GM10266 (cell line): ENCODE measurements around the gene CXCL13.

ENCODE experiments used
- DNase-seq: peaks from one replicate; pipeline ENCODE4 v3.0.0; 2012; ENCODE audit errors: extremely low spot score
- TF ChIP-seq, protein P1 (sequence below): IDR thresholded peaks from 2 replicates; pipeline ENCODE4 v1.5.1; 2012; ENCODE audit warnings: mild to moderate bottlenecking, low read depth; ENCODE audit not compliant: control insufficient read depth, insufficient read depth; ENCODE audit errors: missing control alignments

CXCL13 gene

DNA sequence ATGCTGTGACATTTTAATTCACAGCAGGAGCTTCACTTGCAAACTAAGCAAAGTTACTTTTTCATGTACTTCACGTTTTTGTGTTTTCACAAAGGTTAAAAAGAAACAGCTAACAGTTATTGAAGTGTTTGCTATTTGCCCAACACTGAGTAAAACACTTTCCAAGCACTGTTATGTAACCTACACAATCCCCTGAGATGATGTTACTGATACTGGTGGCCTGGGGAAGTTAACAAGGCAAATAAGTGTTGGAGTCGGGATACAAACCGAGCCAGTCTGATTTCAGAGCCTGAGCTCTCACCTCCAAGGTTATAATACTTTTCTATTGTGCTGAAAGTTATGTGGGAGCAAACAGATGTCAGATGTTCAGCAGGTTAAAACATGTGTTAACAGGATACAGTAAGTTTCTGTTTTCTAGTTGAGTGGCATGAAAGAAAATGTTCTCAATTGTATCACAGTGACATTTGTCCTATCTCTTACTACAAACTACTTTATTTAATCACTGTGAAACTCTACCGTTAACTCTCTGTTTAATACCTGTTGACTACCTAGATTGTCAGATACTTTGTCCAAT is 3.9 kb upstream of the CXCL13 start:
- DNase-seq = no peak
- TF ChIP-seq, protein P1, sequence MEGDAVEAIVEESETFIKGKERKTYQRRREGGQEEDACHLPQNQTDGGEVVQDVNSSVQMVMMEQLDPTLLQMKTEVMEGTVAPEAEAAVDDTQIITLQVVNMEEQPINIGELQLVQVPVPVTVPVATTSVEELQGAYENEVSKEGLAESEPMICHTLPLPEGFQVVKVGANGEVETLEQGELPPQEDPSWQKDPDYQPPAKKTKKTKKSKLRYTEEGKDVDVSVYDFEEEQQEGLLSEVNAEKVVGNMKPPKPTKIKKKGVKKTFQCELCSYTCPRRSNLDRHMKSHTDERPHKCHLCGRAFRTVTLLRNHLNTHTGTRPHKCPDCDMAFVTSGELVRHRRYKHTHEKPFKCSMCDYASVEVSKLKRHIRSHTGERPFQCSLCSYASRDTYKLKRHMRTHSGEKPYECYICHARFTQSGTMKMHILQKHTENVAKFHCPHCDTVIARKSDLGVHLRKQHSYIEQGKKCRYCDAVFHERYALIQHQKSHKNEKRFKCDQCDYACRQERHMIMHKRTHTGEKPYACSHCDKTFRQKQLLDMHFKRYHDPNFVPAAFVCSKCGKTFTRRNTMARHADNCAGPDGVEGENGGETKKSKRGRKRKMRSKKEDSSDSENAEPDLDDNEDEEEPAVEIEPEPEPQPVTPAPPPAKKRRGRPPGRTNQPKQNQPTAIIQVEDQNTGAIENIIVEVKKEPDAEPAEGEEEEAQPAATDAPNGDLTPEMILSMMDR = no peak

DNA sequence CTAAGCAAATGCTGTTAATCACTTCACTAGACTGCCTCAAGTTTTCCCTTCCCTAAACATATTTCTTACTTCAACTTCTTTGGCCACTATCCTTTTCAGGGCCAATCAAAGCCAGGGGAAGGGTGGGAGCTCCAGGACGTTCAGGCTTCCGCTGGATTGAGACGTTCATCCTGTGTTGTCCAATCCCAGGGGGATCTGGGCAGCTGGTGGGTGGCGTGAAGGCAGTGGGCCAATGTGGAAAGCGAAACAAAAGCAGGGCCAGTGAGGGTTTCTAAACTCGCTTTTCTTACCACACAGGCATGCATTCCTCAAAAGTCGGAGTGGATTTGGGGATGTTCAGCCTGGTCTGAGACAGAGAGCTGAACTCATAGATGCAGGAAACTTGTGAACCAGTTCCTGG is 7.6 kb downstream of the CXCL13 start:
- DNase-seq = no peak
- TF ChIP-seq, protein P1 = no peak

DNA sequence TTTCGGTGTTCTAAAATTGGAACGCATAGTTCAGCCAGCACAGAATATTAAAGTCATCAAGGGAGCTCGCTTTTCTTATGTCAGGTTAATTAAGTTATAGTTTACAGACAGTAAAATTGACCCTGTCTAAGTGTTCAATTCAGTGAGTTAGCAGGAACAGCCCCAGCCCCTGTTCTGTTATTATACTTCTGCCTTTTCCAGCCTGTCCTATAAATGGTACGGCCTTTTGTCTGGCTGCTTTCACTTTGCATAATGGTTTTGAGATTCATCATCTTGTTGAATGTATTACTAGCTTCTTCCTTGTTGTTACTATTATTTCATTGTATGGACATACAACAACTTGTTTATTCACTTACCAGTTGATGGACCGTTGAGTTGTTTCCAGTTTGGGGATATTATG is 9.5 kb downstream of the CXCL13 start:
- DNase-seq = no peak
- TF ChIP-seq, protein P1 = no peak

DNA sequence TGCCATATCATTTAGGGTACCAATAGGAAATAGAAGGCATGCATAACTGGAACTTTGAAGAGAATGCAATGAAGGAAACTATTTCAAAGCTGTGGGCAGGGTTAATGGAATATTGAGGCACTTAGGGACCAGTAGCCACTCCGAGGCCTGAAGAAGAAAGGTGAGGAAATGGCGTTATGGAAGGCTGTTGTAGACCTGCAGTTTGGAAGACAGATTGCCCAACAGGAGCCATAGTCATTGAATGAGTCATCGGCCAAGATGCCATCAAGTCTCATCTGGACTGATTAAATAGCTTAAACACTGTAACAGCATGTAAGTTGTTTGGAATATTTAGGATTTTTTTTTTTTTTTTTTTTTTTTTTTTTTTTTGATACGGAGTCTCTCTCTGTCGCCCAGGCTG is 11.6 kb downstream of the CXCL13 start:
- DNase-seq = no peak
- TF ChIP-seq, protein P1 = no peak

DNA sequence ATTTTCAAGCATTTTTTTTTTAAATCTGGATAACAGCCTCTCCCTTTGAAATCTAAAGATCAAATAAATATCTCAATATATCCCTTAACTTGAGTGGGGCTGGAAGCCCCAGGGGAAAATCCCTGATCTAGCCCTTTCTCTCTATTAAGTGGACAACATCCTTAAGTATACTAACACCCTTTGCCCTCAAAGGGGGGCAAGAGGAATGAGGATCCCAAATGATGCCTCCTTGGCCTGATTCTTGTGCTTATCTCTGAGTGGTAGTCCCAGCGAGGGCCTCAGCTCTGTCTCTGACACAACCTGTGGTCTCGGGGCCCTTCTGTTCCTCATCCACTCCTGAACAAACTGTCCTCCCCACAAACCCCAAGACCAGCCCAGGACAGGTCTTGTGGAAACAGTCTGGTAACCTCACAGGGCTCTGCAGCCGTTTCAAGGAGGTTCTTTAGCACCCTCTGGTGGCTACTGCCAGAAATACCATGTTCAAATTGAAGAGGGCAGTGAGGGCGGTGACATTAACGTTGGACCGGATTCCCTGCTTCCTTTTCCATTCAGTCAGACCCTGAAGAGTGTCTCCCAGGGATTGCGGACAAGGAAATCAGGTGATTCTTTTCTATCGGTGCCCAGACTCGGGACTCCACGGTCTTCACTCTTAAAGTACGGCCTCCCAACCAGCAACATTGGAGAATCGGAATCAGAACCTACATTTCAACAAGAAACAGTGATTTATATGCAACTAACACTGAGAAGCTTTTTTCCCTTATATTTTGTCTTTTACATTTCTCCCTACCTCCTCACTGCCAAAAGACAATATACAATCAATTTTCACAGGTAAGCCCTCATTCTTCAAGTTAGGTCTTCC is 13.0 kb downstream of the CXCL13 start:
- DNase-seq = peak; percentile 56
- TF ChIP-seq, protein P1 = peak; percentile 90

DNA sequence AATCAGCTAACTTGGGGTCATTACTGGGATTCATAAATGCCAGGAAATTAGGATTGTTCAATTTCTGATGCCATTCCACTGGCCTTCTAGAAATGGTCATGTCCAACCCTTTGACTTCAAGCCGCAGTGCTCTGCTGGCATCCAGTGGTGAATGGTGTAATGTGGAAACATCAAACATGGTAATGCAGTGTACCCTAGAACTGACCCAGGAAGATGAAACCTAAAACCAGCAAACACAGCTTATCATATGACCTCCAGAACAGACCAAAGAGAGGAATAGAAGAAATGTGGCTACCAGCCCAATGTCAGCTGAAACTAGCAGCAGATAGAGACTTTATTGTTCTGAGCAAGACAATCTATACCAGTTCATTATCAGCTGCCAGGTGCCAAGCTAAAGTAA is 13.8 kb downstream of the CXCL13 start:
- DNase-seq = no peak
- TF ChIP-seq, protein P1 = no peak

DNA sequence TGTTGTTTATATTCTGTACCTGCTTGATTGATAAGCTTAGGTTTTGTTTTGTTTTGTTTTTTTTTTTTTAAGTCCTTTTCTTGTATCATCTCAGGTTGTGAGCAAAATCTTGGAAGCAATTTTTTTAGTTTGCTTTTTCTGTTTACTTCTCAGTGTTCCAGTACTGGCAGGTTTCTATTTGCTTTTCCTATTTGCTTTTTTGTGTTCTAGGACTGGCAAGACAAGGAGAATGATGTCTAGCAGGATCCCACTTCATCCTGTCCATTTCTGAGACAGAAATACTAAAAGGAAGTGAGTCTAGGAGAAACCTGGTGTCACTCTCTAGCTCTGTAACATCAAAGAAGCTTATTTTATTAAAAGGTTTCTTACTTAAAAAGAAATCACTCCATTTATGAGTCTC is 15.6 kb downstream of the CXCL13 start:
- TF ChIP-seq, protein P1 = no peak
- DNase-seq = no peak
